GM18868 (cell line): ENCODE measurements around the gene ERAL1.
"Not testable (repeated sequence)": the region's sequence is repeated elsewhere in the genome, so short reads cannot be mapped to it uniquely, and the experiment has no call there.

Experiments used
- ATAC-seq: cut with Tn5 transposase; IDR thresholded peaks from one replicate; pipeline ENCODE4 v1.9.1; 2021; ENCODE audit warnings: mild to moderate bottlenecking, moderate library complexity; ENCODE audit not compliant: unreplicated experiment

The ERAL1 gene

GRCh38 chr17:28878158-28878910 is 23.5 kb downstream of the ERAL1 start:
- no peak for ATAC-seq

DNA sequence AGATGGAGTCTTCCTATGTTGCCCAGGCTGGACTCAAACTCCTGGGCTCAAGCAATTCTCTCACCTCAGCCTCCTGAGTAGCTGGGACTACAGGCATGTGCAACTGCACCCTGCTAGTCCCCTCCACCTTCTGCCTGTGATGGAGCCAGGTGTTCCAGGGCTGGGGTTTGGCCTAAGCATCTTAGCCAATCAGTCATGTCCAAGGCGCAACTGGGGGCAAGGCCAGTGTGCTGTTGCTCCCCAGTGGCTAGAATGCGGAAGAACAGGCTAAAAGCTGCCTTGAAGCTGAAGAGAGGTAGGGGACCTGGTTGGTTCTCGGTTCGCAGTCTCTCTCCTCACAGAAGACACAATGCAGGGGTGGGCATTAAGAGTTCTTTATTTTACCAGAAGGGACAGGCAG is 24.2 kb downstream of the ERAL1 start:
- ATAC-seq = peak; percentile 45

DNA sequence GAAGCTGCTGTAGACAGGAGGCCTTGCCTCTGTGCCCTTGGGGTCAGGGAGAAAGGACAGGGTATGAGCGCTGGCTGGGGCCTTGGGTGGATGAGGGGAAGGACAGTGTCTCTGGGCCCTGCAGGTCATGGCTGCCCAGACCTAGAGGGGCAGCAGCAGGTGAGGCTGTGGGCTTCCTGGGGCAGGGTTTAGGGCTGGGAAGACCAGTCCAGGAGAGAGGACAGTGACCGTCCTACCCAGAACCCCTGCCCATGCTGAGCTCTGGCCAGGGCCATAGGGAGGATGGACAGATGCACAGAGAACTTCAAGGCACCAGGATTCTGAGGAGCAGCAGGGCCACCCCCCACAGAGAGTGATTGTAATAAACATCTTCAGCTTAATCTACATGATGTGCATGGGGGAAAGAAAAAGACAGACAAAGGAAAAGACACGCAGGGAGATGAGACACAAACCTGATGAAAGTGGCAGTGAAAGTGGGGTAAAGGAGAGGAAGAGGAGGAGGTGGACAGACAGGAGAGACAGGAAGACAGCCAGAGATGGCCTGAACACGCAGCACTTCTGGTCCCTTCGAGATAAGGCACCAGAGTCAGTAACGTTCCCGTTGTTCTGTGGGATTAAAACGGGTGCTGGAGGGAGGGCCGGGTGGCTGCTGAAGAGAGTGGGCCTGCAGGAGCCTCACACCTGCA is 25.2 kb downstream of the ERAL1 start:
- no peak for ATAC-seq

- no peak for ATAC-seq
Observed at GRCh38 chr17:28880572-28880945, 25.7 kb downstream of the ERAL1 start.

DNA sequence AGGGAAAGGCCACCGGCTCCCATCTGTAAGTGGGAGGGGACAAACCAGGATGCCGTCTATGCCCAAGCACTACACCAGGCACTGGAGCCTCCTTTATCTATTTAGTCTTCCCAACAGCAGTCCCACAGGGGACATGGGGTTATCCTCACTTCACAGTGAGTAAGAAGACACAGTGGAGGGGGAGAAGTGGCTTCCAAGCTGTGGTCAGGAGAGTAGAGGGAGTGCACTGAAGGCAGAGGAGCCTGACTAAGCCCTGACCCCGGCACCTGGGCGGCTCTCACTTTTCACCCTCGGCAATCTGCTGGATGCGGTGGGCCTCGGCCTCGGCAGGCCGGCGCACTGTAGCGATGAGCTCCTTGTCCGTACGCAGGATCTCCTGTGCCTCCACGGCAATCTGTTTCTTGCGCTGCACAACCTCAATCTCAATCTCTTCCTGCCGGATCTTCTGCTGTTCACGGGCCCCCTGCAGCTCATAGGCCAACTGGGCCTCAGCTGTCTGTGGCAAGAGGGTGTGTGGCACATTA is 26.8 kb downstream of the ERAL1 start:
- no peak for ATAC-seq

DNA sequence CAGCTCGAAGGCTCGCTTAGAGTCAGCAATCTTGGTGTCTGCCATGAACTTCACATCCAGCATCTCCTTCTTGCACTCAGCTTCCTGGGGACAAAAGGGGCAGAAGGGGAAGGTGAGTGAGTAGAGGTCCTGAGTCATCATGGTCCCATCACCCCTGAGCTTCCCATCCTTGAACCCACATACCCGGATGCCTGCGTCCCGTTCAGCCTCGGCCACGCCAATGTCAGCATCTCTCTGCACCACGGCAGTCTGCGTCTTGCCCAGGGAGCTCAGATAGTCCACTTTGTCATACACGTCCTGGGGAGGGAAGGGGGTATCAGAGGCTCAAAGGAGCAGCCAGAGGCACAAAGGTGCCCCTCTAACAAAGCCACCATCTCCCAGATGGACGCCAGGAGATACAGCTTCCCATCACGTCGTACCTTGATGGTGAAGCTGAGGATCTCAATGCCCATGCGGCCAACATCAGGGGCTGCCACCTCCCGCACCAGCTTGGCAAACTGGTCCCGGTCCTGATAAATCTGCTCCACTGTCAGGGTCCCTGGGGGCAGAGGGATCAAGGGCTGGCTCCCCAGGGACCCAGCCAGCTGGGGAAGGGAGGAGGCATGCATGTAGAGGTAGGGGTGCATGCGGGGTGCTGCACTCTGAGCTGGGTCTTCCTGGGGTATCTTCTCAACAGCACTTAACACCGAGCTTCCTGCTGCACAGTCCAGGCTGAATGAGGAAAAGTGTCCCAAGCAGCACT is 27.5 kb downstream of the ERAL1 start:
- no peak for ATAC-seq

DNA sequence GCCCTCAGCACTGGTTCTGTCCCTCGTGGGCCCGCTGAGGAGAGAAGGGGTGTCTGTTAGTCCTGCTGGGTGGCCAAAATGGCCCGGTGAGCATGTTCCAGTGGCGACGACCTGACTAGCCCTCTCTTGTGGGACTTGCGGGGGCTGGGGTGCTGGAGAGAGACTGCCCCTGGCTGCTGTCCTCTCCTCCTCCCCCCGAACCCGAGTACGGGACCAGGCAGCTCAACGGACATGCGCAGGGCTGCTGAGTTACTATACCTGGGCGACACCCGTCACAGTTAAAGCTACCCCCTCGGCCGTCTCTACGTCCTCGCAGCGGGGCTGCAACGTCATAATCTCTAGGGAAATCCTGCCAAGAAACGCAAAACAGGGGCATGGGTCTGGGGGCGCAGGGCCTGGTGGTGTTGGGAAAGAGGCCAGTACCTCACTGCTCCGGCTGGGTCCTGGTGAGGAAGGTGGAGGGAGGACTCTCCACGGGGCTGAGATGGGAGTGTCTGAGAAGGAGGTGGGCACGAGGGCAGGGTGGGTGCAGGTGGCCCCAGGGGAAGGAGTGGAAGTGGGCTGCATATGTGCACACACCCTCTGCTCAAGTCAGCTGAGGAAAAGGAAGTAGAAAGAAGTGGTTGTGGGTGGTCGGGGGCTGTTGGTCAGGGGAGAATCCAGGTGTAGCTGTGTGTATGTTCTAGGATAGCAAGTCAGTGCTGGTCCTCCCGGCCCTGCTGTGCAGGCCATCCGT is 29.3 kb downstream of the ERAL1 start:
- ATAC-seq = no peak

- no peak for ATAC-seq
Observed at GRCh38 chr17:28885363-28885762, 30.5 kb downstream of the ERAL1 start.

DNA sequence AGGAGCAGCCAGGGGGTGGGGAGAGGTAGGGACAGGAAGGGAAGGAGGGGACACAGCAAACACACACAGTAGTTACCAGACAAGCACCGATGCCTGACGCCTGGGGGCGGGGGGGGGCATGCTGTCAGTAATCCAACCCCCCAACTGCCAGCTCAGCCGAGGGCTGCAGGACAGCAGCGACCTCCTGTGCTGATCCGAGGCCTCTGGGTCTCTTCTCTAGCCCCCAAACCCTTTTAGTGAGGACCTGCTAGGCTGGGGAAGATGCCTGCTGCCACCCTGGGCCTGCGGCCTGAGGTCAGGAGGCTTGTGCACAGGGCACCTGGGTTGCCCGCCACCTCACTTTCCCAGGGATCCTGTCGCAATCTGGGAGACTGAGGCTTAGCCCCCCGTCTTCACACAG is 31.1 kb downstream of the ERAL1 start:
- ATAC-seq = no peak

- ATAC-seq = no peak
Observed at GRCh38 chr17:28887871-28888471, 33.2 kb downstream of the ERAL1 start.

- ATAC-seq = no peak
Observed at GRCh38 chr17:28888832-28889231, 34.0 kb downstream of the ERAL1 start.

GRCh38 chr17:28889996-28890395 is 35.2 kb downstream of the ERAL1 start:
- no peak for ATAC-seq

DNA sequence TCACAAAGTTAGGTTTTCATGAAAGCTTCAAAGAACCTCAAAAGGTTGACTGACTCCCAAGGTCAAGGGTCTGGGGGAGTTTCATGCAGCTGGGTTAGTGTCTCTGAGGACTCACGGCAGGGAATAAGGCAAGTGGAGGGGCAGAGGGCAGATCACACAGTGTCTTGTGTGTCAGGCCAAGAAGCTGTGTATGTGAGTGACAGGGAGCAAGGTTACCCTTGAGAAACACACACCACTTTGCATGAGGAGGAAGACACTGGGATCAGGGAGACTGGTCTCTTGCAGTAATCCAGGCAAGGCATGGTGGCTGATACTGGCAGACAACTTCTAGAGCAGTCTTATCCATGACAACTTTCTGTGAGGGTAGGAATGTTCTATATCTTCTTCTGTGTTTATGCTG is 36.4 kb downstream of the ERAL1 start:
- no peak for ATAC-seq

DNA sequence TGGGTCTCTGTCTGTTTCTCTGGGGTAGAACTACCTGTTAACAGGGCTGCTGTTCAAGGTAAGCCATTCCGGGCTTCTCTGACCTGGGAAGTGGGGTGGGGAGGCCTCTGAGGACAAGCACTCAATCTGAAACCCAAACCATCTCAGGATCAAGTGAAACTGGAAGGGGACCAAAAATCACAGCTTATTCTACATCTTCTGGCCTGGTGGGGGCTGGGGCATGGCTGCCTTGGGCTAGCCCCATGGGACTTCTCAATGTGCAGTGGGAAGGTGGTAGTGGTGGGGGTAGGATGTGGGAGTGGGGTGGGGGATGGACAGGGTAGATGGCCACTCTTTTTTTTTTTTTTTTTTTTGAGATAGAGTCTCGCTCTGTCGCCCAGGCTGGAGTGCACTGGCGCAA is 37.2 kb downstream of the ERAL1 start:
- no peak for ATAC-seq

- not testable (repeated sequence) for ATAC-seq
Observed at GRCh38 chr17:28893248-28894183, 38.7 kb downstream of the ERAL1 start.

- ATAC-seq = no peak
Observed at GRCh38 chr17:28895794-28896447, 41.1 kb downstream of the ERAL1 start.

- ATAC-seq = no peak
Observed at GRCh38 chr17:28896491-28896883, 41.7 kb downstream of the ERAL1 start.

- ATAC-seq = no peak
Observed at GRCh38 chr17:28896884-28897768, 42.3 kb downstream of the ERAL1 start, which contains the start of gene FLOT2. Gene FLOT2, minus strand, starts transcription at chr17:28897733. Its CDS starts 159 bp downstream, at chr17:28897574.
